ENCODE measurements around the gene S100A3. TPM values are rescaled to one million over a fixed set of nuclear protein-coding genes. Genes with fewer than 3 reads are reported as not detected.

Gene S100A3
- total and polyA plus RNA-seq, 7 donors, result 0.34 to 6.6 (median 1.1) TPM

GRCh38 chr1:153503766-153504165 is 45.3 kb downstream of the S100A3 start:
- Histone ChIP-seq H3K4me3 (no peak overlapping the region), H3K36me3 (ENCODE audit: insufficient read depth in 1 of 2, low read depth in 1 of 2) (no peaks in the 10 kb centered on the region), H3K4me1 (peaks cover 10% of the 10 kb centered on the region), H3K27me3 (ENCODE audit: insufficient read depth in 3 of 3, low read length in 2 of 3) (no peaks in the 10 kb centered on the region), H3K9me3 (no peaks in the 10 kb centered on the region), H3K27ac (no peak overlapping the region)
- DNase-seq, result no peak
- no peak for TF ChIP-seq CTCF (IDR thresholded peaks at IDR 0.05)
- intact Hi-C loops (cut with DNase I), result no loop called here
- WGBS, 3 donors, result 75 to 83% (median 80%) methylated on average over 3 of the region's 3 CpGs
- ATAC-seq, result no peak

- H3K9me3 ChIP-seq, result no peaks in the 10 kb centered on the region
- TF ChIP-seq CTCF (IDR thresholded peaks at IDR 0.05), result no peak
- ATAC-seq (no peak), DNase-seq (no peak)
- H3K36me3 ChIP-seq (ENCODE audit: insufficient read depth in 1 of 2, low read depth in 1 of 2), result no peaks in the 10 kb centered on the region
- WGBS, 3 donors, result 8 to 16% (median 13%) methylated on average over 2 of the region's 2 CpGs
- intact Hi-C loops (cut with DNase I), result no loop called here
- H3K4me3 ChIP-seq, result no peak overlapping the region
- H3K27me3 ChIP-seq (ENCODE audit: insufficient read depth in 3 of 3, low read length in 2 of 3), result peaks cover 0 to 3% (median 0%) of the 10 kb centered on the region in 3 donors
- H3K4me1 ChIP-seq, result no peaks in the 10 kb centered on the region
- no peak overlapping the region for H3K27ac ChIP-seq
Observed at GRCh38 chr1:153498746-153499145, 50.3 kb downstream of the S100A3 start.

Other genes starting within 250 kb of the S100A3 start
- gene PGLYRP3, start 236.3 kb downstream of the S100A3 start, total RNA-seq, result not detected
- not detected for gene PGLYRP3, start 236.3 kb downstream of the S100A3 start, polyA plus RNA-seq
- not detected for gene PGLYRP4, start 200.4 kb downstream of the S100A3 start, total RNA-seq
- gene PGLYRP4, start 200.4 kb downstream of the S100A3 start, polyA plus RNA-seq, result not detected
- gene S100A9, start 191.4 kb downstream of the S100A3 start, total RNA-seq, result 10 to 100 TPM; 26.4 to 60.3 (median 52.2) TPM
- 100 to 1,000 TPM in 1 of 3 donors, 10 to 100 TPM in 2; 38.8 to 111 (median 46.1) TPM for gene S100A9, start 191.4 kb downstream of the S100A3 start, polyA plus RNA-seq
- gene S100A12, start 173.6 kb downstream of the S100A3 start, total RNA-seq, result 1 to 10 TPM; 1.2 to 2.8 (median 1.8) TPM
- gene S100A12, start 173.6 kb downstream of the S100A3 start, polyA plus RNA-seq, result 1 to 10 TPM in 2 of 3 donors, under 1 TPM in 1; 0.40 to 3.5 (median 1.0) TPM
- gene S100A8, start 158.2 kb downstream of the S100A3 start, total RNA-seq, result 10 to 100 TPM; 26.0 to 57.0 (median 33.5) TPM
- gene S100A8, start 158.2 kb downstream of the S100A3 start, polyA plus RNA-seq, result 10 to 100 TPM; 16.8 to 30.6 (median 25.2) TPM
- not detected for gene S100A7A, start 132.7 kb downstream of the S100A3 start, total RNA-seq
- not detected for gene S100A7A, start 132.7 kb downstream of the S100A3 start, polyA plus RNA-seq
- under 1 TPM in 1 of 4 donors, not detected in 3; 0.60 TPM for gene S100A7, start 88.6 kb downstream of the S100A3 start, total RNA-seq
- gene S100A7, start 88.6 kb downstream of the S100A3 start, polyA plus RNA-seq, result not detected
- gene S100A6, start 13.3 kb downstream of the S100A3 start, total RNA-seq, result 100 to 1,000 TPM in 3 of 4 donors, 10 to 100 TPM in 1; 78.5 to 420 (median 150) TPM
- gene S100A6, start 13.3 kb downstream of the S100A3 start, polyA plus RNA-seq, result 100 to 1,000 TPM; 295 to 506 (median 467) TPM
- not detected for gene S100A5, start 8.3 kb downstream of the S100A3 start, total RNA-seq
- gene S100A5, start 8.3 kb downstream of the S100A3 start, polyA plus RNA-seq, result not detected
- 10 to 100 TPM; 27.0 to 54.7 (median 47.3) TPM for gene S100A4, start 3.5 kb downstream of the S100A3 start, total RNA-seq
- gene S100A4, start 3.5 kb downstream of the S100A3 start, polyA plus RNA-seq, result 100 to 1,000 TPM in 1 of 3 donors, 10 to 100 TPM in 2; 75.2 to 155 (median 83.6) TPM
- 1 to 10 TPM in 3 of 4 donors, under 1 TPM in 1; 0.86 to 10.0 (median 1.1) TPM for gene S100A2, start 16.6 kb upstream of the S100A3 start, total RNA-seq
- 10 to 100 TPM in 1 of 3 donors, 1 to 10 TPM in 2; 1.1 to 15.4 (median 2.1) TPM for gene S100A2, start 16.6 kb upstream of the S100A3 start, polyA plus RNA-seq
- gene S100A16, start 63.9 kb upstream of the S100A3 start, total RNA-seq, result 10 to 100 TPM; 23.3 to 57.2 (median 38.3) TPM
- 100 to 1,000 TPM in 1 of 3 donors, 10 to 100 TPM in 2; 23.5 to 251 (median 38.1) TPM for gene S100A16, start 63.9 kb upstream of the S100A3 start, polyA plus RNA-seq
- gene S100A14, start 67.1 kb upstream of the S100A3 start, total RNA-seq, result under 1 TPM in 1 of 4 donors, not detected in 3; 0.22 TPM
- under 1 TPM; 0.38 to 0.48 (median 0.39) TPM for gene S100A14, start 67.1 kb upstream of the S100A3 start, polyA plus RNA-seq
- gene S100A13, start 78.2 kb upstream of the S100A3 start, total RNA-seq, result 100 to 1,000 TPM in 2 of 4 donors, 10 to 100 TPM in 2; 72.4 to 199 (median 106) TPM
- gene S100A13, start 78.2 kb upstream of the S100A3 start, polyA plus RNA-seq, result 100 to 1,000 TPM in 2 of 3 donors, 10 to 100 TPM in 1; 79.6 to 159 (median 133) TPM
- 1,000 to 10,000 TPM in 3 of 4 donors, 100 to 1,000 TPM in 1; 785 to 1,205 (median 1,028) TPM for gene S100A1, start 79.2 kb upstream of the S100A3 start, total RNA-seq
- gene S100A1, start 79.2 kb upstream of the S100A3 start, polyA plus RNA-seq, result 1,000 to 10,000 TPM in 1 of 3 donors, 100 to 1,000 TPM in 2; 370 to 1,423 (median 918) TPM
- gene CHTOP, start 84.8 kb upstream of the S100A3 start, total RNA-seq, result 10 to 100 TPM; 71.1 to 87.7 (median 80.2) TPM
- gene CHTOP, start 84.8 kb upstream of the S100A3 start, polyA plus RNA-seq, result 100 to 1,000 TPM in 2 of 3 donors, 10 to 100 TPM in 1; 88.3 to 122 (median 111) TPM
- 10 to 100 TPM; 53.9 to 72.0 (median 58.5) TPM for gene SNAPIN, start 109.4 kb upstream of the S100A3 start, total RNA-seq
- 100 to 1,000 TPM in 1 of 3 donors, 10 to 100 TPM in 2; 51.7 to 102 (median 60.4) TPM for gene SNAPIN, start 109.4 kb upstream of the S100A3 start, polyA plus RNA-seq
- gene ILF2, start 121.7 kb upstream of the S100A3 start, total RNA-seq, result 100 to 1,000 TPM in 1 of 4 donors, 10 to 100 TPM in 3; 71.7 to 102 (median 98.2) TPM
- gene ILF2, start 121.7 kb upstream of the S100A3 start, polyA plus RNA-seq, result 100 to 1,000 TPM in 2 of 3 donors, 10 to 100 TPM in 1; 82.4 to 158 (median 142) TPM
- gene NPR1, start 129.4 kb upstream of the S100A3 start, total RNA-seq, result 10 to 100 TPM in 2 of 4 donors, 1 to 10 TPM in 2; 7.0 to 11.1 (median 8.7) TPM
- 10 to 100 TPM in 1 of 3 donors, 1 to 10 TPM in 2; 4.5 to 10.4 (median 8.5) TPM for gene NPR1, start 129.4 kb upstream of the S100A3 start, polyA plus RNA-seq
- 10 to 100 TPM; 17.8 to 29.0 (median 22.8) TPM for gene INTS3, start 178.8 kb upstream of the S100A3 start, total RNA-seq
- gene INTS3, start 178.8 kb upstream of the S100A3 start, polyA plus RNA-seq, result 10 to 100 TPM; 11.3 to 24.3 (median 15.8) TPM
- gene SLC27A3, start 226.1 kb upstream of the S100A3 start, total RNA-seq, result 1 to 10 TPM; 3.5 to 7.5 (median 5.8) TPM
- gene SLC27A3, start 226.1 kb upstream of the S100A3 start, polyA plus RNA-seq, result 10 to 100 TPM in 1 of 3 donors, 1 to 10 TPM in 2; 4.6 to 15.6 (median 5.2) TPM

All from psoas muscle (tissue), 8 donors.